GM03348 (cell line): ENCODE data around the gene LARGE2.

ENCODE experiments used
- DNase-seq: peaks from one replicate; pipeline ENCODE4 v3.0.0; 2012; ENCODE audit warnings: low spot score

Gene LARGE2

GRCh38 chr11:45922425-45923082 lies at the start of gene LARGE2:
TSS of gene LARGE2 (plus strand) at chr11:45922656. CDS start at chr11:45922883, 227 bp downstream.
- DNase-seq, result no peak

- DNase-seq, result no peak
These were observed 46.1 kb upstream of the LARGE2 start for GRCh38 chr11:45876401-45876800.

- no peak for DNase-seq
These were observed 45.2 kb upstream of the LARGE2 start for GRCh38 chr11:45877221-45877620.

GRCh38 chr11:45877845-45878244 lies 44.6 kb upstream of the LARGE2 start:
- DNase-seq, result no peak

- no peak for DNase-seq
These were observed 42.4 kb upstream of the LARGE2 start for GRCh38 chr11:45879803-45880686.

- no peak for DNase-seq
These were observed 41.5 kb upstream of the LARGE2 start for GRCh38 chr11:45880772-45881570.

GRCh38 chr11:45881708-45882368 lies 40.6 kb upstream of the LARGE2 start:
- DNase-seq, result no peak

GRCh38 chr11:45884596-45885185 lies 37.8 kb upstream of the LARGE2 start:
- DNase-seq, result no peak

- peak; percentile 91 for DNase-seq
These were observed 37.1 kb upstream of the LARGE2 start, which contains the start of gene MAPK8IP1 for GRCh38 chr11:45885274-45885920. TSS of gene MAPK8IP1 (plus strand) at chr11:45885651. CDS start at chr11:45885821, 170 bp downstream.

- DNase-seq, result no peak
These were observed 36.3 kb upstream of the LARGE2 start for GRCh38 chr11:45885921-45886721.

- DNase-seq, result no peak
These were observed 35.5 kb upstream of the LARGE2 start for GRCh38 chr11:45886816-45887520.

GRCh38 chr11:45887587-45887986 lies 34.9 kb upstream of the LARGE2 start:
- no peak for DNase-seq

- DNase-seq, result no peak
These were observed 32.9 kb upstream of the LARGE2 start for GRCh38 chr11:45889555-45889954.

- DNase-seq, result no peak
These were observed 32.5 kb upstream of the LARGE2 start for GRCh38 chr11:45889966-45890365.

- DNase-seq, result no peak
These were observed 31.4 kb upstream of the LARGE2 start for GRCh38 chr11:45890886-45891550.

- DNase-seq, result no peak
These were observed 29.6 kb upstream of the LARGE2 start for GRCh38 chr11:45892856-45893255.

- no peak for DNase-seq
These were observed 27.8 kb upstream of the LARGE2 start for GRCh38 chr11:45894555-45895247.

- no peak for DNase-seq
These were observed 26.8 kb upstream of the LARGE2 start for GRCh38 chr11:45895553-45896259.
